ENCODE results near the gene ZYG11B.

DNA sequence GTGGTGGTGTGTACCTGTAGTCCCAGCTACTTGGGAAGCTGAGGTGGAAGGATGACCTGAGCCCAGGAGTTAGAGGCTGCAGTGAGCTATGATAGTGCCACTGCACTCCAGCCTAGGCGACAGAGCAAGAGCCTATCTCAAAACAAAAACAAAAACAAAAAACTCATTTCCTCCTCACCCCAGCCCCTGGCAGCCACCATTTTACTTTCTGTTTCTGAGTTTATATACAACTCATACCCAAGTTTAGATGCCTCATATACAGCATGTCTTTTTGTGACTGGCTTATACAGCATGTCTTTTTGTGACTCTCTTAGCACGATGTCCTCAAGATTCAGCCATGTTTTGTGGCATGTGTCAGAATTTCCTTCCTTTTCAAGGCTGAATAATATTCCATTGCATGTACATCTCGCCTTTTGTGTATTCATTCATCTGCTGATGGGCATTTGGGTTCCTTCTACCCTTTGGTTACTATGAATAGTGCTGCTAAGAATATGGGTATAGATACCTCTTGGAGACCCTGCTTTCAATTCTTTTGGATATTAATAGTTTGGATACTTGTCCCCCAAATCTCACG lies 42.8 kb upstream of the ZYG11B start:
- TF ChIP-seq ZNF565 (CRISPR knock-in tag; conservative IDR thresholded peaks at IDR 0.05; ENCODE audit: low read depth) (no peak), ISL1 (CRISPR knock-in tag; IDR thresholded peaks at IDR 0.05) (no peak), BACH2 (CRISPR knock-in tag; IDR thresholded peaks at IDR 0.05; ENCODE audit: borderline replicate concordance) (no peak), SNAI2 (CRISPR knock-in tag; IDR thresholded peaks at IDR 0.05) (no peak), TCF4 (CRISPR knock-in tag; IDR thresholded peaks at IDR 0.05; ENCODE audit: borderline replicate concordance) (no peak), ZFP3 (CRISPR knock-in tag; IDR thresholded peaks at IDR 0.05) (no peak), CREB5 (CRISPR knock-in tag; IDR thresholded peaks at IDR 0.05; ENCODE audit: low read depth) (no peak), ARNTL (CRISPR knock-in tag; IDR thresholded peaks at IDR 0.05; ENCODE audit: borderline replicate concordance, low read depth) (no peak)
- TF ChIP-seq, protein P1, sequence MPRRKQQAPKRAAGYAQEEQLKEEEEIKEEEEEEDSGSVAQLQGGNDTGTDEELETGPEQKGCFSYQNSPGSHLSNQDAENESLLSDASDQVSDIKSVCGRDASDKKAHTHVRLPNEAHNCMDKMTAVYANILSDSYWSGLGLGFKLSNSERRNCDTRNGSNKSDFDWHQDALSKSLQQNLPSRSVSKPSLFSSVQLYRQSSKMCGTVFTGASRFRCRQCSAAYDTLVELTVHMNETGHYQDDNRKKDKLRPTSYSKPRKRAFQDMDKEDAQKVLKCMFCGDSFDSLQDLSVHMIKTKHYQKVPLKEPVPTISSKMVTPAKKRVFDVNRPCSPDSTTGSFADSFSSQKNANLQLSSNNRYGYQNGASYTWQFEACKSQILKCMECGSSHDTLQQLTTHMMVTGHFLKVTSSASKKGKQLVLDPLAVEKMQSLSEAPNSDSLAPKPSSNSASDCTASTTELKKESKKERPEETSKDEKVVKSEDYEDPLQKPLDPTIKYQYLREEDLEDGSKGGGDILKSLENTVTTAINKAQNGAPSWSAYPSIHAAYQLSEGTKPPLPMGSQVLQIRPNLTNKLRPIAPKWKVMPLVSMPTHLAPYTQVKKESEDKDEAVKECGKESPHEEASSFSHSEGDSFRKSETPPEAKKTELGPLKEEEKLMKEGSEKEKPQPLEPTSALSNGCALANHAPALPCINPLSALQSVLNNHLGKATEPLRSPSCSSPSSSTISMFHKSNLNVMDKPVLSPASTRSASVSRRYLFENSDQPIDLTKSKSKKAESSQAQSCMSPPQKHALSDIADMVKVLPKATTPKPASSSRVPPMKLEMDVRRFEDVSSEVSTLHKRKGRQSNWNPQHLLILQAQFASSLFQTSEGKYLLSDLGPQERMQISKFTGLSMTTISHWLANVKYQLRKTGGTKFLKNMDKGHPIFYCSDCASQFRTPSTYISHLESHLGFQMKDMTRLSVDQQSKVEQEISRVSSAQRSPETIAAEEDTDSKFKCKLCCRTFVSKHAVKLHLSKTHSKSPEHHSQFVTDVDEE (CRISPR knock-in tag; IDR thresholded peaks at IDR 0.05): no peak
- TF ChIP-seq, protein P2, sequence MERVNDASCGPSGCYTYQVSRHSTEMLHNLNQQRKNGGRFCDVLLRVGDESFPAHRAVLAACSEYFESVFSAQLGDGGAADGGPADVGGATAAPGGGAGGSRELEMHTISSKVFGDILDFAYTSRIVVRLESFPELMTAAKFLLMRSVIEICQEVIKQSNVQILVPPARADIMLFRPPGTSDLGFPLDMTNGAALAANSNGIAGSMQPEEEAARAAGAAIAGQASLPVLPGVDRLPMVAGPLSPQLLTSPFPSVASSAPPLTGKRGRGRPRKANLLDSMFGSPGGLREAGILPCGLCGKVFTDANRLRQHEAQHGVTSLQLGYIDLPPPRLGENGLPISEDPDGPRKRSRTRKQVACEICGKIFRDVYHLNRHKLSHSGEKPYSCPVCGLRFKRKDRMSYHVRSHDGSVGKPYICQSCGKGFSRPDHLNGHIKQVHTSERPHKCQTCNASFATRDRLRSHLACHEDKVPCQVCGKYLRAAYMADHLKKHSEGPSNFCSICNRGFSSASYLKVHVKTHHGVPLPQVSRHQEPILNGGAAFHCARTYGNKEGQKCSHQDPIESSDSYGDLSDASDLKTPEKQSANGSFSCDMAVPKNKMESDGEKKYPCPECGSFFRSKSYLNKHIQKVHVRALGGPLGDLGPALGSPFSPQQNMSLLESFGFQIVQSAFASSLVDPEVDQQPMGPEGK (CRISPR knock-in tag; IDR thresholded peaks at IDR 0.05; ENCODE audit: borderline replicate concordance): no peak
- TF ChIP-seq, protein P3, sequence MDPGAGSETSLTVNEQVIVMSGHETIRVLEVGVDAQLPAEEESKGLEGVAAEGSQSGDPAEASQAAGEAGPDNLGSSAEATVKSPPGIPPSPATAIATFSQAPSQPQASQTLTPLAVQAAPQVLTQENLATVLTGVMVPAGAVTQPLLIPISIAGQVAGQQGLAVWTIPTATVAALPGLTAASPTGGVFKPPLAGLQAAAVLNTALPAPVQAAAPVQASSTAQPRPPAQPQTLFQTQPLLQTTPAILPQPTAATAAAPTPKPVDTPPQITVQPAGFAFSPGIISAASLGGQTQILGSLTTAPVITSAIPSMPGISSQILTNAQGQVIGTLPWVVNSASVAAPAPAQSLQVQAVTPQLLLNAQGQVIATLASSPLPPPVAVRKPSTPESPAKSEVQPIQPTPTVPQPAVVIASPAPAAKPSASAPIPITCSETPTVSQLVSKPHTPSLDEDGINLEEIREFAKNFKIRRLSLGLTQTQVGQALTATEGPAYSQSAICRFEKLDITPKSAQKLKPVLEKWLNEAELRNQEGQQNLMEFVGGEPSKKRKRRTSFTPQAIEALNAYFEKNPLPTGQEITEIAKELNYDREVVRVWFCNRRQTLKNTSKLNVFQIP (CRISPR knock-in tag; IDR thresholded peaks at IDR 0.05; ENCODE audit: borderline replicate concordance, low read depth): no peak
